HG03095 (cell line): ENCODE data around the gene ANGEL2.
"Not testable (repeated sequence)": the region's sequence is repeated elsewhere in the genome, so short reads cannot be mapped to it uniquely, and the experiment has no call there.

ENCODE experiments used
- ATAC-seq: cut with Tn5 transposase; IDR thresholded peaks from one replicate; pipeline ENCODE4 v1.9.1; 2021; ENCODE audit warnings: moderate library complexity; ENCODE audit not compliant: unreplicated experiment

Gene ANGEL2, protein sequence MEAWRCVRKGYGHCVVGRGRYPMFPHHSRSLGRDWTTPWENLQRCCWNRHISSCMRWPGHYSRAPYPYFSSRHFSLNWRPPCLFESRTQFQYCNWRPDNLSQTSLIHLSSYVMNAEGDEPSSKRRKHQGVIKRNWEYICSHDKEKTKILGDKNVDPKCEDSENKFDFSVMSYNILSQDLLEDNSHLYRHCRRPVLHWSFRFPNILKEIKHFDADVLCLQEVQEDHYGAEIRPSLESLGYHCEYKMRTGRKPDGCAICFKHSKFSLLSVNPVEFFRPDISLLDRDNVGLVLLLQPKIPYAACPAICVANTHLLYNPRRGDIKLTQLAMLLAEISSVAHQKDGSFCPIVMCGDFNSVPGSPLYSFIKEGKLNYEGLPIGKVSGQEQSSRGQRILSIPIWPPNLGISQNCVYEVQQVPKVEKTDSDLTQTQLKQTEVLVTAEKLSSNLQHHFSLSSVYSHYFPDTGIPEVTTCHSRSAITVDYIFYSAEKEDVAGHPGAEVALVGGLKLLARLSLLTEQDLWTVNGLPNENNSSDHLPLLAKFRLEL

DNA sequence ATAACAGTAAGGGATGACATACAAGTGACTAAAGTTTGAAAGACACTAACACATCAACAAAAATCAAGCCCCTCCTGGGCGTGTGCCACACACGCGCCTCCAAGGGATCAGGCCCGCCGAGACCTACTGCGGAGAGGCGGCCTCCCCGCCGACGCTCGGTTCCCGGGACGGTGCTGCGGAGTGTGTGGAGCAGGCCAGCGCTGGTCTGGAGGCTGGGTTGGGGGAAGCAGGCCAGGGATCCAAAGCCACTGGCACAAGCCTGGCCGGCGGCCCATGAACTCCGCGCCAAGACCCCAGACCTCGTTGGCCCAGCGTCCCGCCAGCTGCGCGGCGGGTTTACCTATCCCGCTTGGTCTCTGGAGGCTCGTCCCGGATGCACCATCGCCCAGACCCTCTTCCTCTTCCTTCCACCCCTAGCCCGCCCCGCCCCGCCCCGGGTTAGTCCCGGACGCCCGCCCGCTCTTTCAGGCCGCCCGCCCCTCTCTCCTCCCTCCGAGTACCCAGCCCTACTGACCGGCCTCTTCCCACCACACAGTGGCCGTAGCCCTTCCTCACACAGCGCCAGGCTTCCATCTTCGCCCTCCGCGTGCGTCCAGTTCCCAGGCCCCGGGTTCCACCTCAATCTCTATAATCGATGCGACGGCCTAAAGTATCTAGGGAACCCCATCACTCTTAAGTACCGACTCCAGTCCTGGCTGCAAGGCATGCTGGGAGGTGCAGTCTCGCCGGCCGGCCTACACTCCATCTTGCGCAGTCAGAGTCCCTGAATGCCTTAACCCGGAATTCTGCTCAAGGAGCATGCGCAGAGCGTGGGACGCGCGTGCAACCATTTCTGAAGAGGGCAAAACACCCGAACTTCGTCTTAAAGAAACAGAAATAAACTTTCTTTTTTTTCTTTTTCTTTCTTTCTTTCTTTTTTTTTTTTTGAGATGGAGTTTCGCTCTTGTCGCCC lies at the start of gene ANGEL2:
ANGEL2 (minus strand) TSS at position 769 of the 952 bp plus-strand sequence; CDS start at position 573, 196 bp downstream.
- ATAC-seq, result peak; percentile 93

DNA sequence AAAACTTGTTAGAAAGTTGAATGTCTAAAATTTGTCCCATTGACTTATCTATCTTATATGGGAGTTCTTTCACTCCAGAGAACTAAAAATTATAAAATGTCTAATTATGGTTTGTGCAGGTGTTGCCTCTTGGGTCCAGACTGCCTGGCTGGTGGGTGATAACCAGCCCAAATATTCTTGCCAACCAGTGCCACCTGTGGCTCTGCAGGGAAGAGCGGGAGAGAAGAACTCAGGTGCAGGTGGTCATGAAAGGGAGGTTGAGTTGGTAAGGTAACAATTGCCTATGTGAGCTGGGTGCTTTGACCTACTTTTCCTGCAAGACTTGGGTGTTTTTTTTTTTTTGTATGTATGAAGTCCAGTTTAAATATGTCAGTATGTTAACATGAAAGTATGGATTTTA lies 45.6 kb upstream of the ANGEL2 start:
- no peak for ATAC-seq

DNA sequence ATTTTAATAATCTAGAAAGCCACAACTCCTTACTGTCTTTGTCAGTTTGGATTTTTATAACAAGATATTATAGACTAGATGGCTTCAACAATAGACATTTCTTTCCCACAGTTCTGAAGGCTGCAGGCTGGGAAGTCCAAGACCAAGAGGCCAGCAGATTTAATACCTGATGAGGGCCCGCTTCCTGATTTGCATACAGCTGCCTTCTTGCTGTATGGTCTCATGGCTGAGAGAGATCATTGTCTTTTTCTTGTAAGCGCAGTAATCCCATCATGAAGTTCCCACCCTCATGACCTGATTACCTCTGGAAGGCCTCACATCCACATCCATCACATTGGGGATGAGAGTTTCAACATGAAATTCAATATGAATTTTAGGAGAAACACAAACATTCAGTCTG lies 45.2 kb upstream of the ANGEL2 start:
- ATAC-seq, result no peak

DNA sequence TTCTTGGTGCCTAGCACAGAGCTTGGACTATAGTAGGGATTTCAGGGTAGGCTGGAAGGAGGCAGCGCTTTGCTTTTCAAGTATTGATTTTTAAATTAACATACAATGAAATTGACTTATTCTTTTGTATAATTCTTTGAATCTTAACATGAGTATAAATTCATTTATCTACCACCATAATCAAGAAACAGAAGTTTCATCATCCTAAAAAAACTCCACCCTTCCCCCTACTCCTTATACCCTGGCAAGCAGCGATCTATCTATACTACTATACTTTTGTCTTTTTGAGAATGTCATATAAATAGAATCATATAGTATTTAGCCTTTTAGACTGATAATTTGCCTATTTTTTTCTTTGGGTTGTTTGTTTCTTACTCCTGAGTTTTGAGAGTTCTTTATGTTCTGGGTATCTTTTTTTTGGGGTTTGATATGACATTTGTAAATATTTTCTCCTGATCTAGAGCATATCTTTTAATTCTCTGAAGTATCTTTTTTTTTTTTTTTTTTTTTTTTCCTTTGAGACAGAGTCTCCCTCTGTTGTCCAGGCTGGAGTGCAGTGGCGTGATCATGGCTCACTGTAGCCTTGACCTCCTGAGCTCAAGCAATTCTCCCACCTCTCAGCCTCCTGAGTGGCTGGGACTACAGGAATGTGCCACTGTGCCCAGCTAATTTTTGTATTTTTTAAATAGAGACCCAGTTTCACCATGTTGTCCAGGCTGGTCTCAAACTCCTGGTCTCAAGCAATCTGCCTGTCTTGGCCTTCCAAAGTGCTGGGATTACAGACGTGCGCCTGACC lies 41.8 kb upstream of the ANGEL2 start:
- no peak for ATAC-seq

DNA sequence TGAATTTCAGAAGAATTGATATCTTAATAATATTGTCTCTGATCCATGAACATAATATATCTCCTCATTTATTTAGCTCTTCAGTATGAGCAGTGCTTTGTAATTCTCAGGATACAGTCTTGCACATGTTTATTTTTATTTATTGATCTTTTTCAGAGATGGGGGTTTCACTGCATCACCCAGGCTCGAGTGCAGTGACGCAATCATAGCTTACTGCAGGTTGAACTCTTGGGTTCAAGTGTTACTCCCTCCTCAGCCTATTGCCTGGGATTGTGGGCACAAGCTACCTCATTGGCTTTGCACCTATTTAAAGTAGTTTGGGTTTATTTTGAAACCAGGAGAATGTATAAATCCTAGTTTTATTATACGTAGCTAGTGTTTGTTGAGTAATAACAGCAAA lies 40.1 kb upstream of the ANGEL2 start:
- ATAC-seq, result no peak

DNA sequence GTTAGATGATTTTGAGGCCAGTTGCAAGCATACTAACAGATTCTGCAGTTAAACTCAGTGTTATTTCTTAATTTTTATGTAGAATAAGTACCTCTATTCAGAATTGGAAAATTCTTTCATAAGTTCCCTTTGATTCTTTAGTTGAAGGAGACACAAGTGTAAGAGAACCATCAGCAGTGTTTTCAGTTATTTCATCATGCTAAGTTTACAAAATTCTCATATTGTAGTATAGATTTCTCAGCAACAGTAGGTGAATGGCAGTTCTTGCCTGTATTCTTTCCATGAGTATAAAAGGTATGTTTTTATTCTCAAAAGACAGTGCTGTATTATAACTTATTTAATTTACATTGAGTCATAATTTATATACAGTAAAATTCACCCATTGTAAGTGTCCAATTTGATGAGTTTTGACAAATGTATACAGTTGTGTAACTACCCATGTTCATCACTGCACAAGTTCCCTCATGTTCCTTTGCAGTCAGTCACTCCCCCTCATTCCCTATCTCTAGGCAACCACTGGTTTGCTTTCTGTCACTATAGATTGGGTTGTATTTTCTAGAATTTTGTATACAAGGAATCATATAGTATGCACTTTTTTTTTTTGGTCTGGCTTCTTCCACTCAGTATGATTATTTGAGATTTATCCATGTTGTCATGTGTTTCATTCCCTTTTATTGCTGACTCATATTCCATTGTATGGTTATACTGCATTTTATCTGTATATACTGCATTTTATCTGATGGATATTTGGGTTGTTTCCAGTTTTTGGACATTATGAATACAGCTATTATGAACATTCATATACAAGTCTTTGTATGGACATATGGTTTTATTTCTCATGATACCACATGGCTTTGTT lies 39.3 kb upstream of the ANGEL2 start:
- no peak for ATAC-seq

DNA sequence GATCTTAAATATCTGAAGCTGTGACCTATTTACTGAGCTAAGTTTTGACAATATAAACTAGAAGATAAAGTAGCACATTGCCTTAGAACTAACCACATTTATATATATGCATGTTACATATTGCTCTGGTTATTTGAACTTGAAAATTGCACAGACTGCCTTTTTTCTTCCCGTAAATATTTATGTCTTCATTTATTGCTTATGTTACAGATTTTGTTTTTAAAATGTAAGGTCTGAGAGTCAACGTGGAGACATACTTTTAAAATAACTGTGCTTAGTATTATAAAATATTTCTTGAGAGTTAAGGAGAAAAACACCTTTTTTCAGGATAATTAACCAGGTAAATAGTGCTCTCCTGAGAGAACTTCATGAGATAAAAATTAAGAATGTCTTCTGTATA lies 38.5 kb upstream of the ANGEL2 start:
- ATAC-seq, result no peak

DNA sequence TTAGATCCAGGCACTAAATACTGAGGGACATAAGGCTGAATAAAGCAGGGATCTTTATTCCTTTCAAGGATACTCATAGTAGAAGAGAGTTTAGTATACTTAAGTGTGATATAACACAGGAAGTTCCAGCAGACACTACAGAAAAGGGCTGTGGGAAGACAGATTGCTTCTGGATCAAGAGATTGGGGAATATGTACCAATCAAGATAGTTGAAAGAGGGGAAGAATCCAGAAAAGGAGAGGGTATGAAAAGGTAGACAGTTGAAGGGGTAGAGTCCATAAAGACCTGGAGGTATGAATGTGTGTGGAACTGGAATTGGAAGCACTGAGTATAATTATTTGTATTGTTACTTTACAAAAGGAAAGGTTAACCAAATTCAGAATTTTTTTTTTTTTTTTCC lies 37.8 kb upstream of the ANGEL2 start:
- ATAC-seq, result no peak

DNA sequence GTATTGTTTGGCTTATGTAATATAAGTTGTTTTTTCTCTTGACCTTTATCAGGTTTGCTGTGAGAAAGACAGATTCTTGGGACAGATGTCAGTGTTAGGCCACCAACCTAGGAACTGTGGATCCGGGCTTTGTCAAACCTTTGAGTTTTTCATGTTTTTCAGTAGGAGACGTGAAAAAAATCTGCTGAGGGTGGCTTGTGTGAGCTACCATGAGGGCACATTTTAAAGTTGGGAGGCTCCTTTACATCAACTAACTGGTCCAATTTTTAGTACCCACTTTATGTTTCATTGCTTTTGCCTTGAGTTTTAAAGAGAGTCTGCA lies 36.2 kb upstream of the ANGEL2 start:
- ATAC-seq, result no peak

DNA sequence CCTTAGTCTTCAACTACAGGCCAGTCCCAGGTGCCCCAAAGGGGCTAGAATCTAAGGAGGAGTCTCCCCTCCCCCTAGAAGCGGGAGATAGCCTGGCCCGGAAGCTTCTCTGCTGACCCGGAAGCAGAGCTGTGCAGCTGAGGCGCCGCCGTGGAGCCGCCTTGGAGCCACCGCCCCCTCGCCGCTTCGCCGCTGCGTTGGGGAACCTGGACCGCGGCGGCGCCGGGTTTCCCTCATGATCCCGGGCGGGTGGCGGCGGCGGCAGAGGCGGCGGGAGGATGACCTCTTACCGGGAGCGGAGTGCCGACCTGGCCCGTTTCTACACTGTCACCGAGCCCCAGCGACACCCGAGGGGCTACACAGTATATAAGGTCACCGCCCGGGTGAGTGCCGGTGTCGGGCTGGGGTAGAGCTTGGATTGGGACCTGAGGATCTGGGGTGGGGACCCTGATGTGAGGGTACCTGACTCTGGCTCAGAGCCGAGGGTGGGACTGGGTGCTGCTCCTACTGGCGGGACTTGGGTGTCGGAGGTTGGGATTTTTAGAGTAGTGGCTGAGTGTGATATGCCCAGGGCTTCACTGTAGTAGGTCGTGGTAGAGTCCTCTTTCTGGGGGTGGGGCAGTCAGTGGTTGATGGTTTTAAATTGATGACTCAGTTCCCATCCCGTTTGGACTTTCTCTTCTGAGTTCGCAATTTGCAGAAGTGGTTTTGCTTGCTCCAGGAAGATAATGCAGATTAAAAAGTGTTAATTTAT lies 35.6 kb upstream of the ANGEL2 start, which contains the start of gene RPS6KC1:
RPS6KC1 (plus strand) TSS at position 115 of the 754 bp plus-strand sequence; CDS start at position 279, 164 bp downstream.
- ATAC-seq, result peak; percentile 99

DNA sequence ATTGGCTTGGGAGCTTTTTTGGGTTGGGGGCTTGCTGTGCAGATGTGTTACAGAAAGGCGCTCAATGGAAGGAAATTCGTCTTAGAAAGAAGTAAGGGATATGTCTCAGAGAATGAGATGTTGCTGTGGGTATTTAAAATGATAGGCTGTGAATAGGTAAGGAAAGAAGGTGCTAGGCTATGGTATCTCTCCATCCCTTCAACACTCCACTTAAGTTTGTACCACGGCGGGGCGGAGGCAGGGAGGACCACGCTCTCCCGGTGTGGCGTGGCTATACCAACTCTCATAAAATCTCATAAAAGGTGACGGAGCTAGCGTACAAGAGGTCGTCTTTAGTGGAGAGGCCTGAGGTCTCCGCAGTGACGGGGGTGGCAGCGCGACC lies 35.1 kb upstream of the ANGEL2 start:
- peak; percentile 15 for ATAC-seq

DNA sequence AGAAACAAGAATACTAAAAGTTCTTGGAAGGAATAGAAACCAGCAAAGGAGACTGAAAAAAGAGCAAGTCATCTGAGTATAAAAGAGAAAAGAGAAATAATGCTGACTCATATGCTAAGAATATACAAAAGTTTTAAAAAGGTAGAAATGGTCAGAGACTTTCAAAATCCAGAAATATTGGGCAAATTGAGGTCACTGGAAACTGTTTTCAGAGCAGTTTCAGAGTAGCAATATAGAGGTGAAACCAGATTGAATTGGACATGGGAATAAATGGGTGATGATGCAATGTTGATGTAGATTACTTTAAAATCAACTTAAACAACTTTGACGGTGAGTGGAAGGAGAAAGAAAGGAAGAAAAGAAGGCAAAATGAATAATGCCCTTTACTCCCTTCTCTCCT lies 33.6 kb upstream of the ANGEL2 start:
- no peak for ATAC-seq

DNA sequence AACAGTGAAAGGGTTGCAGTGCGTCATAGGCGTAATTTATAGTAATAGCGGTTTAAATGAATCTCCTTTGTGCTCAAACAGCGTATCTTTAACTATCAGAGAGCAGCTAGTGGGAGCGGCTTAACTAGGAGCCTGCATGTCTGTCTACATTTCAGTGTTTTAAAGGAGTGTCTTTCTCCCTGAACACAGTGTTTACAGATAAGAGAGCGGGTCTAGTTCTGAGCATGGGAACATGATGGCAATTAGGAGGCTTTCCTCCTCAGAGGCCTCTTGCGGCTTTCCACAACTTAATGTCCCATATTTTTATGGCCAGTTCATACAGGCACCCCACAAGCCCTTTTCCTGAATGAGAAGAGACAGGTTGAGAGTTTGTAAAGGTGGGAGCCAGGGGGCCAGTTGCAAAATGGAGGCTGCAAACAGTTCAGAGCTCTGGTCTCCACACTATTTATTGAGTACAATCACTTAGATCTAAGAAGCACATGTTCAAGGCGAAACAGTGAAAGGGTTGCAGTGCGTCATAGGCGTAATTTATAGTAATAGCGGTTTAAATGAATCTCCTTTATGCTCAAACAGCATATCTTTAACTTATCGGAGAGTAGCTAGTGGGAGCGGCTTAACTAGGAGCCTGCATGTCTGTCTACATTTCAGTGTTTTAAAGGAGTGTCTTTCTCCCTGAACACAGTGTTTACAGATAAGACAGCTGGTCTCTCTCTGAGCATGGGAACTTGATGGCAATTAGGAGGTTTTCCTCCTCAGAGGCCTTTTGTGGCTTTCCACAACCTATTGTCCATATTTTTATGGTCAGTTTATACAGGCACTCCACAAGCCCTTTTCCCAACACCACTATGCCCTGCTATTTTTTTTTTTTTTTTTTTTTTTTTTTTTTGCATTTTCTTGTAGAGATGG lies 29.9 kb upstream of the ANGEL2 start:
- ATAC-seq, result not testable (repeated sequence)

DNA sequence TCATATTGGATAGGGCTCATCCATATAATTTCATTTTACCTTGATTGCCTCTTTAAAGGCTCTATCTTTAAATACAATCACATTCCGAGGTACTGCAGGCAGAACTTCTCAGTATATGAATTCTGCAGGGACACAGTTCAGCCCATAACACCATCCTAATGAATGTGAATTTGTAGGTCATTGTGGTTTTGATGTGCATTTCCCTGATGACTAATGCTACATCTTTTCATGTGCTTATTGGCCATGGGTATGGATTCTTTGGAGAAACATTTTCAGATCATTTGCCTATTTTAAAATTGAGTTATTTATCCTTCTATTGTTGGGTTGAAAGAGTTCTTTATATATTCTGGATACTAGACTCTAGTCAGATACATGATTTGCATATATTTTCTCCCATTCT lies 25.8 kb upstream of the ANGEL2 start:
- ATAC-seq, result no peak

DNA sequence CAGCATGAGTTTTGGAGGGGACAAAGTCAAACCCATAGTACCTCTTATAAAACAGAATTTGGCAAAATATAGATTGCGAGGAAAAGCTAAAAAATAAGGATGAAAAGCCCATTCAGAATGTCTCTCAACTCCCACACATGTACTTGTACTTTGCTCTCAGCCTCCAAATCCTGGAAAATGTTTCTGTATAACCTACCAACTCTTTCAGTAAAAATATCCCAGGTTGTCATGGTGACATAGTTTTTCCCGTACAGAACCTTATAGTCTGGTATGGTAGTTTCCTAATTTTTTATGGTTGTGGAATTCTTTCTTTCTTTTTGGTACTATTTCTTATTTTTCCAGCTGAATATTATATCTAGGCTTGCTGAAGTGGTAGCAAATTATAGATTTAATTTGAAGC lies 19.9 kb upstream of the ANGEL2 start:
- no peak for ATAC-seq

DNA sequence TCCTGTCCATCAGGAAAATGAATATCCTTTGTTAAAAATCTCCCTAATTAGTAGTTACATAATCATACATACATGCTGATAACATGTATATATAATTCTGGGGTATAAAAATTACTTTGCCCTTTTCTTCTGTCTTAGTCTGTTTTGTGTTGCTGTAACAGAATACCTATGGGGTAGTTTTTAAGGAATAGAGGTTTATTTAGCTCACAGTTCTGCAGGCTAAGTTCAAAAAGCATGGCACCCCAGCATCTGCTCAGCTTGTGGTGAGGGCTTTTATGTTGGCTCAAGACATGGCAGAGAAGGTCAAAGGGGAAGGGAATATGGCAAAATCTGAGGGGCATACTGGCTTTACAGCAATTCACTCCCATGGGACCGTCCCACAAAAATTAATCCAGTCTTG lies 19.0 kb upstream of the ANGEL2 start:
- ATAC-seq, result no peak

DNA sequence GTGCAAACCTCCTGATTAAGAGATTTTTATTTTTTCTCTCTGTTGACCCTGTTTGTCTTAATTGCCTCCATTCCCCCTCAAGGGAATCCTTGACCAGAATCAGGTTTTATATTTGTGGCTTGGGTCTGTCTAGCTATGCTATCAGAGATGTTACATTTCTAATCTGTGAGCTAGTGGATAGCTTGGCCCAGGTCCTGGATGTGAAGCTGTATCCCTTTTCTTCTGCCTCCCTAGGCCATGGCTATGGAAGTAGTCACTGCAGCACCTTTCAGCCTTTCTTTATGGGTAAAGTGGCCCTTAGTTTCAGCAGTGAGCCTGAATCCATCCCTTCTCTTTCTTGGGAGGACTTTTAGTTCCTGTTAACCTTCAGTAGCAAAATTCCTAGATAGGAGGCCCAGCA lies 17.0 kb upstream of the ANGEL2 start:
- no peak for ATAC-seq

DNA sequence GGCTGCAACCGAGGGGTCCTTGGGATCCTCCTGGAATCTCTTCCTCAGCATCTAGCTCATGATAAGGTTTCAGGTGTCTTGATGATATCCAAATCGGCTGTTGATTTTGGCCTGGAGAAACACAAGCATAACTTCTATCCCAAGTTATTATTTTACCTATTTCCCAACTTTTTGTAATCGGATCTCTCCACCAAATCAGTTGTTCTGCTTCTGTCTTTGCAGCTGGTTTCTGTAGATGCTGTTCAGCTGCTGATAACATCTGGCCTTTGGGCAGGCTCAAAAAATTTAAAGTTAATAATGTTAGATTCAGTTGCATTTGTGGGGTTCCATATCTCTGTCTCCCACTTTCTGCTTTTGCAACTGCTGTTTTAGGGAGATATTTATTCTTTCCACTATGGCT lies 11.4 kb upstream of the ANGEL2 start:
- not testable (repeated sequence) for ATAC-seq
